Neural crest cell (in vitro differentiated cells): ENCODE data around the gene CA5A. TPM values are rescaled to one million over a fixed set of nuclear protein-coding genes. Genes with fewer than 3 reads are reported as not detected.

Experiments used
- DNase-seq: peaks from one replicate; pipeline ENCODE4 v3.0.0; 2021; ENCODE audit warnings: low read depth, mixed read lengths, low spot score
- H3K27ac Mint-ChIP-seq: one replicate; pipeline ENCODE4 v1.8.0; 2021; ENCODE audit warnings: mild to moderate bottlenecking, mixed read lengths; ENCODE audit not compliant: unreplicated experiment
- H3K27me3 Mint-ChIP-seq: 2 replicates; pipeline ENCODE4 v1.8.0; 2021; ENCODE audit warnings: low read depth, mild to moderate bottlenecking, mixed read lengths
- H3K36me3 Mint-ChIP-seq: 2 replicates; pipeline ENCODE4 v1.8.0; 2021; ENCODE audit warnings: low read depth, mild to moderate bottlenecking, mixed read lengths
- H3K4me1 Mint-ChIP-seq: 2 replicates; pipeline ENCODE4 v1.8.0; 2021; ENCODE audit warnings: mixed read lengths
- H3K4me3 Mint-ChIP-seq: one replicate; pipeline ENCODE4 v1.8.0; 2021; ENCODE audit warnings: mild to moderate bottlenecking, mixed read lengths
- H3K9me3 Mint-ChIP-seq: 2 replicates; pipeline ENCODE4 v1.8.0; 2021; ENCODE audit warnings: mixed read lengths
- total RNA-seq: library from RNA; stranded (reverse); gene quantifications from 2 replicates; pipeline ENCODE4 v1.2.1, GENCODE V29; 2021
- TF ChIP-seq, protein P1 (sequence below): fragments of 200-600 bp; sonication (generic); conservative IDR thresholded peaks from 2 replicates; pipeline ENCODE4 v1.5.0; 2021; ENCODE audit warnings: antibody characterized with exemption, mild to moderate bottlenecking

Gene CA5A
- total RNA-seq, 1 donor from 2014 or later, result not detected

DNA sequence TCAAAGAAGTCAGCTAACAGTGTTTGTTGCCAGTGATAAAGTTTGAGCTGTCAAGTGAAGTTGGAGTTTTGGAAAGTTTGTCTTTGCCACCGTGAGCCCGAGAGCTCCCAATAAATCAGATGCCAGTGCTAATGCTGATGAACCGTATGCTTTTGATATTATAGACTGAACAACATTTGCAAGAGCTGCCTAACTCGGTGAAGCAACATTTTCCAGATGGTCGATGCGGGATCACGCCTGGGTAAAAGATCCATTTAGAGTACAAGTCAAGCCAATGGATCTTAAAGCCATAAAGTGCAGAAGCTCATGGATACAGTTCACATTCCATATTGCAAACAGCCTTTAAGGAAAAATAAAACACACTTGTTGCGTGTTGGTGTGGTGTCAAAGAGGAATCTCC, 24.5 kb upstream of the CA5A start:
- TF ChIP-seq, protein P1, sequence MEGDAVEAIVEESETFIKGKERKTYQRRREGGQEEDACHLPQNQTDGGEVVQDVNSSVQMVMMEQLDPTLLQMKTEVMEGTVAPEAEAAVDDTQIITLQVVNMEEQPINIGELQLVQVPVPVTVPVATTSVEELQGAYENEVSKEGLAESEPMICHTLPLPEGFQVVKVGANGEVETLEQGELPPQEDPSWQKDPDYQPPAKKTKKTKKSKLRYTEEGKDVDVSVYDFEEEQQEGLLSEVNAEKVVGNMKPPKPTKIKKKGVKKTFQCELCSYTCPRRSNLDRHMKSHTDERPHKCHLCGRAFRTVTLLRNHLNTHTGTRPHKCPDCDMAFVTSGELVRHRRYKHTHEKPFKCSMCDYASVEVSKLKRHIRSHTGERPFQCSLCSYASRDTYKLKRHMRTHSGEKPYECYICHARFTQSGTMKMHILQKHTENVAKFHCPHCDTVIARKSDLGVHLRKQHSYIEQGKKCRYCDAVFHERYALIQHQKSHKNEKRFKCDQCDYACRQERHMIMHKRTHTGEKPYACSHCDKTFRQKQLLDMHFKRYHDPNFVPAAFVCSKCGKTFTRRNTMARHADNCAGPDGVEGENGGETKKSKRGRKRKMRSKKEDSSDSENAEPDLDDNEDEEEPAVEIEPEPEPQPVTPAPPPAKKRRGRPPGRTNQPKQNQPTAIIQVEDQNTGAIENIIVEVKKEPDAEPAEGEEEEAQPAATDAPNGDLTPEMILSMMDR, result no peak
- Mint-ChIP-seq H3K4me3 (no peak overlapping the region), H3K9me3 (no peaks in the 10 kb centered on the region), H3K4me1 (peaks cover 37% of the 10 kb centered on the region), H3K36me3 (peaks cover 5% of the 10 kb centered on the region), H3K27ac (no peak overlapping the region), H3K27me3 (no peaks in the 10 kb centered on the region)
- no peak for DNase-seq

DNA sequence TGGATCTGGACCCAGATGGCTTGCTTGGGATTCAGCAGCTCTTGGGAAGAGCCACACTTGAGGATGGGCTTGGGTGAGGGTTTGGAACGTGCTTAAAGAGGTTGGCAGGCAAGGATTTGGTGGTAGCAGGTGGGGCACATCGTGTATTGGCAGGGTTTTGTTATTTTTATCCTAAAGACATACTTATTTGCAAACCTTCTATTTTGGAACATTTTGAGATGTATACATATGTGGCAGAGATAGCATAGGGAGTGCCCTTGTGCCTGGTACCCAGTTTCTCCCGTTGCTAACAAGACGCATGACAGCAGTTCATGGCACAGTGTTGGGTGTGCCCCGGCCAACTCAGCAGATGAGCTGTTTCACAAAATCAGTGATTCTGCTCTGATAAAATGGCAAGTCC, 24.0 kb upstream of the CA5A start:
- TF ChIP-seq, protein P1, result no peak
- DNase-seq, result no peak
- Mint-ChIP-seq H3K36me3 (peaks cover 5% of the 10 kb centered on the region), H3K27ac (no peak overlapping the region), H3K27me3 (no peaks in the 10 kb centered on the region), H3K4me1 (peaks cover 41% of the 10 kb centered on the region), H3K4me3 (peak overlapping the region; percentile 8), H3K9me3 (no peaks in the 10 kb centered on the region)

DNA sequence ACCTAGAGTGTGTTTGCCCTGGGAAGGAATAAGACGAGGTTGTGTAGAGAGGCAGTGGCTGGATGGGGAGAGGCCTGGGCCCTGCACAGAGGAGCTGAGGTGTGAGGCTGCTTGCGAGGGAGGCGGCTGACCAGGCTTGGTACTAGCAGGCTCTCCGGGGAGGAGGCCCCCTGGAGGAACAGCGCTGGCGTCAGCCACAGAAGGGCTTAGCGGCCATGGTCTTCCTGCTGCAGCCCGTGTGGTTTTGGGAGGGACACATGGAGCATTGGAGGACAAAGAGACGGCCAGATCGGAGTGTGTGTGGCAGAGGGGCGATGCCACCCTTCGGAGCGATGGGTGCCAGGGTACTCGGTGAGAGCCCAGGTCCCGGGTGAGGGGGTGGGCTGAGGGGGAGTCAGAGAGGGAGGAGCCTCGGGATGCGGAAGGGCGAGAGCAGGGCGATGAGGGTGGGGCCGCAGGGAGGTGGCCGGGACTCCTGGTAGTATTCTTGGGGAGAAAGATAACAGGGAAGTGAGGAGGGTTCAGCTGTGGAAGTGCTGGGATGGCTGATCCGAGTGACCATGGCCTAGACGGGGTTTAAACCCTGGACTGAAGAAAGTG, 23.2 kb upstream of the CA5A start:
- Mint-ChIP-seq H3K36me3 (peaks cover 5% of the 10 kb centered on the region), H3K9me3 (no peaks in the 10 kb centered on the region), H3K4me1 (peaks cover 40% of the 10 kb centered on the region), H3K27ac (no peak overlapping the region), H3K27me3 (no peaks in the 10 kb centered on the region), H3K4me3 (peak overlapping the region; percentile 12)
- TF ChIP-seq, protein P1, result no peak
- no peak for DNase-seq

DNA sequence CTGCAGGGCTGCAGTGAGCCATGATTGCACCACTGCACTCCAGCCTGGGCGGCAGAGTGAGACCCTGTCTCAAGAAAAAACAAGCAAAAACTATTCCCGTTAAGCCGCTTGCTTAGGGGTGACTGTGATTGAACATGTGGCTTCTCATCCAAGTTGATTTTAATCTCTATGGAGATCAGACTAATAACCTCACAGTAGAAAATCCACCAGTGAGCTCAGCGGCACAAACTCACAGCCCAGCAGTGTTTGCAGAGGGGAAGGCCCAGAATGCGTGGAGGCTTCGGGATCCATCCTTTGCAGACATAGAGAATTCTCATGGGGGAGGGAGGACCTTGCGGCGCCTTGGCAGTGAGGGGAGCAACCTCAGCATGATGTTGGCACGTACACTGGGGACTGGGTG, 22.3 kb upstream of the CA5A start:
- Mint-ChIP-seq H3K9me3 (no peaks in the 10 kb centered on the region), H3K27me3 (no peaks in the 10 kb centered on the region), H3K27ac (no peak overlapping the region), H3K36me3 (peaks cover 5% of the 10 kb centered on the region), H3K4me3 (peak overlapping the region; percentile 12), H3K4me1 (peaks cover 40% of the 10 kb centered on the region)
- TF ChIP-seq, protein P1, result no peak
- DNase-seq, result no peak

DNA sequence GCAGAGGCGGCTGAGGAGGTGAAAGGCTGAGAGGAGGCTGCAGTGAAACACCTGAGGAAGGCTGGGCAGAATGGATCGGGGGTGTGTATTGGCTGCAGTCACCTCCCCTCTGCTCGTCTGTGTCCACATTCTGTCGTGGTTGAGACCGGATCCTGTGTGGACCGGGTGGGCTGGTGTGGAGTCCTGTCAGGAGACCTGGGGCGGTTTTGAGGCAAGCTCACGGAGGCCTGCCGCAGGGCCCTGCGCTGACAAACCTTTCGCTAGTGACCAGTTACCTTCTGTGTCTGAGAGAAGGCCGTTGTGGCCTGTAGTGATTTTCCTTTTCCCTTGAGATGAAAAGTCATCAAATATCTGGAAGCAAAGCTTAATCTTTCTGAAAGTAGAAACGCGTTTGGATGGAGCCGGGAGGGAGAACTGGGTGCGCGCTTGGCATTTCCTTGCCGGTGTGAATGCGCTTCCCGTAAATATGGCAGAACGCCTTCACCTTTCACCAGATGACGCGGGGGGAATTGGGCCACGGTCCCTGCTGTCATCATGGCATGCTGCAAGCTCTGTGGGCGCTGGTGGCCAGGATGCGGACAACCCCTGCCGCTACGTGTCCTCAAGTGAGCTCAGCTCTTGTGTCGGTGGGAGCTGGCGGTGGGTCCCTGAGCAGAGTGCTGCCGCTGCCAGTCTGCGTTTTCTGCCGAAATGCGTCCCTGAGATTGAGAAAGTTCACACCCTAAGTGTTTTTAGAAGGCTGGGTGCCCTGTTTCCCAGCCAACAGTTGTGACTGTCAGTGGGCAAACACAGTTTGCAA, 21.2 kb upstream of the CA5A start:
- TF ChIP-seq, protein P1, result no peak
- peaks cover 5% of the 10 kb centered on the region for H3K36me3 Mint-ChIP-seq
- no peaks in the 10 kb centered on the region for H3K27me3 Mint-ChIP-seq
- H3K4me3 Mint-ChIP-seq, result peak overlapping the region; percentile 86
- peak overlapping the region; percentile 97 for H3K27ac Mint-ChIP-seq
- peaks cover 40% of the 10 kb centered on the region for H3K4me1 Mint-ChIP-seq
- no peak for DNase-seq
- no peaks in the 10 kb centered on the region for H3K9me3 Mint-ChIP-seq
